ENCODE data around the gene TSPAN9.

GRCh38 chr12:3217683-3218079 lies 140.5 kb downstream of the TSPAN9 start:
- TF ChIP-seq CTCF (conservative IDR thresholded peaks at IDR 0.05; ENCODE audit: low read depth in 2 of 2) (no peak), EZH2 (IDR thresholded peaks at IDR 0.05; ENCODE audit: low read depth, unreplicated experiment) (no peak)
